Activated B cell treated with CpG ODN at 0.5 μM for 24 hours (primary cell): ENCODE measurements around the gene GREB1L. TPM values are rescaled to one million over a fixed set of nuclear protein-coding genes. Genes with fewer than 3 reads are reported as not detected.

Experiments
- ATAC-seq: fragments of 200-7000 bp; cut with Tn5 transposase; one replicate; pipeline ENCODE4 v1.10.0; 2021; ENCODE audit warnings: low read depth, mild to moderate bottlenecking, moderate library complexity
- CTCF ChIA-PET: fragments of 350-600 bp; sonication (Branson Sonifier 250); formaldehyde crosslinking; loops from one replicate; lab custom pipeline; 2021; ENCODE audit warnings: antibody characterized with exemption; lab: Charles Lee
- POLR2A ChIA-PET: fragments of 350-600 bp; sonication (Branson Sonifier 250); formaldehyde crosslinking; loops from one replicate; lab custom pipeline; 2021; ENCODE audit warnings: antibody characterized with exemption; lab: Charles Lee
- DNase-seq: peaks from one replicate; pipeline ENCODE4 v3.0.0; 2022
- H3K27ac Mint-ChIP-seq: one replicate; pipeline ENCODE4 v1.8.0; 2020; ENCODE audit warnings: mixed read lengths
- H3K27me3 Mint-ChIP-seq: one replicate; pipeline ENCODE4 v1.8.0; 2021; ENCODE audit warnings: mixed read lengths
- H3K36me3 Mint-ChIP-seq: one replicate; pipeline ENCODE4 v1.8.0; 2021; ENCODE audit warnings: low read depth, mixed read lengths
- H3K4me1 Mint-ChIP-seq: one replicate; pipeline ENCODE4 v1.8.0; 2021; ENCODE audit warnings: mixed read lengths
- H3K4me3 Mint-ChIP-seq: one replicate; pipeline ENCODE4 v1.8.0; 2020; ENCODE audit warnings: mild to moderate bottlenecking, mixed read lengths
- H3K9me3 Mint-ChIP-seq: one replicate; pipeline ENCODE4 v1.8.0; 2020; ENCODE audit warnings: mixed read lengths
- CTCF ChIP-seq: fragments of 200-600 bp; IDR thresholded peaks from one replicate; pipeline ENCODE4 v1.8.0; 2022; ENCODE audit warnings: antibody characterized with exemption, mild to moderate bottlenecking
- intact Hi-C: fragments of 100-400 bp; cut with micrococcal nuclease; formaldehyde crosslinking; loops from one replicate; pipeline ENCODE4 v1.15.1; 2024
- total RNA-seq: library from RNA; stranded (reverse); gene quantifications from 2 replicates; pipeline ENCODE4 v1.2.3, GENCODE V29; 2022

GREB1L gene
- total RNA-seq, 1 donor from 2014 or later: not detected

- Mint-ChIP-seq H3K4me3 (no peak overlapping the region), H3K27me3 (no peaks in the 10 kb centered on the region), H3K36me3 (no peaks in the 10 kb centered on the region), H3K9me3 (no peaks in the 10 kb centered on the region), H3K4me1 (no peaks in the 10 kb centered on the region), H3K27ac (no peak overlapping the region)
- DNase-seq (no peak), ATAC-seq (no peak)
- ChIA-PET POLR2A (no interaction called here), CTCF (interaction anchor here (1.5 kb wide), 1 partner anchor 9 kb away, joined by 4 read pairs; no protein-coding TSS in a partner anchor)
- TF ChIP-seq CTCF: no peak
- intact Hi-C loops: no loop called here
Observed at GRCh38 chr18:21502661-21503060, 260.6 kb downstream of the GREB1L start.

GRCh38 chr18:21507913-21508701 lies 266.1 kb downstream of the GREB1L start:
- no peaks in the 10 kb centered on the region for H3K4me1 Mint-ChIP-seq
- ATAC-seq (no peak), DNase-seq (no peak)
- ChIA-PET POLR2A (no interaction called here), CTCF (no interaction called here)
- H3K27ac Mint-ChIP-seq: no peak overlapping the region
- TF ChIP-seq CTCF: no peak
- no peak overlapping the region for H3K4me3 Mint-ChIP-seq
- intact Hi-C loops: no loop called here
- no peaks in the 10 kb centered on the region for H3K27me3 Mint-ChIP-seq
- peaks cover 3% of the 10 kb centered on the region for H3K36me3 Mint-ChIP-seq
- H3K9me3 Mint-ChIP-seq: peaks cover 2% of the 10 kb centered on the region

GRCh38 chr18:21509062-21509461 lies 267.0 kb downstream of the GREB1L start:
- Mint-ChIP-seq H3K4me3 (no peak overlapping the region), H3K4me1 (no peaks in the 10 kb centered on the region), H3K27me3 (no peaks in the 10 kb centered on the region), H3K9me3 (peaks cover 2% of the 10 kb centered on the region), H3K36me3 (peaks cover 12% of the 10 kb centered on the region), H3K27ac (no peak overlapping the region)
- ChIA-PET CTCF (no interaction called here), POLR2A (no interaction called here)
- ATAC-seq (no peak), DNase-seq (no peak)
- intact Hi-C loops: no loop called here
- no peak for TF ChIP-seq CTCF

GRCh38 chr18:21513292-21513691 lies 271.3 kb downstream of the GREB1L start:
- Mint-ChIP-seq H3K9me3 (peaks cover 2% of the 10 kb centered on the region), H3K27me3 (no peaks in the 10 kb centered on the region), H3K36me3 (peaks cover 24% of the 10 kb centered on the region), H3K4me3 (no peak overlapping the region), H3K4me1 (no peaks in the 10 kb centered on the region), H3K27ac (no peak overlapping the region)
- ChIA-PET CTCF (no interaction called here), POLR2A (no interaction called here)
- ATAC-seq (no peak), DNase-seq (no peak)
- TF ChIP-seq CTCF: no peak
- intact Hi-C loops: no loop called here

- peaks cover 2% of the 10 kb centered on the region for H3K9me3 Mint-ChIP-seq
- ATAC-seq (no peak), DNase-seq (no peak)
- no peak for TF ChIP-seq CTCF
- no peaks in the 10 kb centered on the region for H3K4me1 Mint-ChIP-seq
- H3K27me3 Mint-ChIP-seq: no peaks in the 10 kb centered on the region
- H3K36me3 Mint-ChIP-seq: peaks cover 24% of the 10 kb centered on the region
- intact Hi-C loops: no loop called here
- no peak overlapping the region for H3K4me3 Mint-ChIP-seq
- ChIA-PET POLR2A (no interaction called here), CTCF (no interaction called here)
- no peak overlapping the region for H3K27ac Mint-ChIP-seq
Observed at GRCh38 chr18:21513741-21514140, 271.7 kb downstream of the GREB1L start.
